H1 (cell line): ENCODE data around the gene PPP4R1.

Experiments
- EP300 ChIP-seq, 2 experiments: IDR thresholded peaks; 1 replicate in 1 of 2; 2 replicates in 1 of 2; pipeline ENCODE4 v1.6.1; 2011 to 2012; ENCODE audit warnings: low read depth in 2 of 2, low read length in 2 of 2, mild to moderate bottlenecking in 2 of 2, borderline replicate concordance in 1 of 2, inconsistent platforms in 1 of 2, moderate library complexity in 1 of 2
- POLR2A ChIP-seq, 2 experiments: IDR thresholded peaks; 1 replicate in 1 of 2; 2 replicates in 1 of 2; pipeline ENCODE4 v1.6.1; 2011; ENCODE audit warnings: low read depth in 2 of 2, low read length in 2 of 2, mild to moderate bottlenecking in 2 of 2; ENCODE audit errors: control extremely low read depth in 1 of 2
- POLR2AphosphoS5 ChIP-seq: IDR thresholded peaks from 2 replicates; pipeline ENCODE4 v1.6.1; 2011; ENCODE audit warnings: low read depth, low read length
- RFX5 ChIP-seq: IDR thresholded peaks from 2 replicates; pipeline ENCODE4 v1.6.1; 2011; ENCODE audit warnings: low read depth, low read length, improper control_type of control experiment, borderline replicate concordance
- TBP ChIP-seq: IDR thresholded peaks from 2 replicates; pipeline ENCODE4 v1.6.1; 2011; ENCODE audit warnings: low read depth, low read length, improper control_type of control experiment
- TF ChIP-seq, protein P1 (sequence below), 3 experiments: IDR thresholded peaks; 1 replicate in 2 of 3; 2 replicates in 1 of 3; pipeline versions ENCODE4 v1.5.1 to v1.6.1; 2011; ENCODE audit warnings: low read length in 3 of 3, mild to moderate bottlenecking in 3 of 3, inconsistent platforms in 2 of 3, low read depth in 1 of 3, moderate library complexity in 1 of 3; ENCODE audit not compliant: insufficient read depth in 1 of 3; ENCODE audit errors: control extremely low read depth in 1 of 3
- TF ChIP-seq, protein P2 (sequence below): IDR thresholded peaks from 2 replicates; pipeline ENCODE4 v1.6.1; 2011; ENCODE audit warnings: low read depth, mild to moderate bottlenecking, low read length; ENCODE audit not compliant: insufficient read depth

GRCh38 chr18:9581667-9582066, 32.7 kb downstream of the PPP4R1 start:
- TF ChIP-seq TBP (no peak), POLR2AphosphoS5 (no peak), EP300 (IDR thresholded peaks at IDR 0.05; ENCODE audit: borderline replicate concordance in 1 of 2, low read depth in 2 of 2, low read length in 2 of 2) (no peak), POLR2A (IDR thresholded peaks at IDR 0.05; ENCODE audit: control extremely low read depth in 1 of 2, low read depth in 2 of 2, low read length in 2 of 2) (no peak), RFX5 (no peak)
- TF ChIP-seq, protein P1, sequence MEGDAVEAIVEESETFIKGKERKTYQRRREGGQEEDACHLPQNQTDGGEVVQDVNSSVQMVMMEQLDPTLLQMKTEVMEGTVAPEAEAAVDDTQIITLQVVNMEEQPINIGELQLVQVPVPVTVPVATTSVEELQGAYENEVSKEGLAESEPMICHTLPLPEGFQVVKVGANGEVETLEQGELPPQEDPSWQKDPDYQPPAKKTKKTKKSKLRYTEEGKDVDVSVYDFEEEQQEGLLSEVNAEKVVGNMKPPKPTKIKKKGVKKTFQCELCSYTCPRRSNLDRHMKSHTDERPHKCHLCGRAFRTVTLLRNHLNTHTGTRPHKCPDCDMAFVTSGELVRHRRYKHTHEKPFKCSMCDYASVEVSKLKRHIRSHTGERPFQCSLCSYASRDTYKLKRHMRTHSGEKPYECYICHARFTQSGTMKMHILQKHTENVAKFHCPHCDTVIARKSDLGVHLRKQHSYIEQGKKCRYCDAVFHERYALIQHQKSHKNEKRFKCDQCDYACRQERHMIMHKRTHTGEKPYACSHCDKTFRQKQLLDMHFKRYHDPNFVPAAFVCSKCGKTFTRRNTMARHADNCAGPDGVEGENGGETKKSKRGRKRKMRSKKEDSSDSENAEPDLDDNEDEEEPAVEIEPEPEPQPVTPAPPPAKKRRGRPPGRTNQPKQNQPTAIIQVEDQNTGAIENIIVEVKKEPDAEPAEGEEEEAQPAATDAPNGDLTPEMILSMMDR (IDR thresholded peaks at IDR 0.05; ENCODE audit: control extremely low read depth in 1 of 3, insufficient read depth in 1 of 3, low read depth in 1 of 3, low read length in 3 of 3): no peak
- TF ChIP-seq, protein P2, sequence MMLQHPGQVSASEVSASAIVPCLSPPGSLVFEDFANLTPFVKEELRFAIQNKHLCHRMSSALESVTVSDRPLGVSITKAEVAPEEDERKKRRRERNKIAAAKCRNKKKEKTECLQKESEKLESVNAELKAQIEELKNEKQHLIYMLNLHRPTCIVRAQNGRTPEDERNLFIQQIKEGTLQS: no peak
